NCI-H2081 (cell line): ENCODE measurements around the gene HDHD3.

ENCODE experiments used
- DNase-seq, 2 experiments: peaks; one replicate each; lab custom pipeline; 2025; lab: John Stamatoyannopoulos, UW

HDHD3 gene

DNA sequence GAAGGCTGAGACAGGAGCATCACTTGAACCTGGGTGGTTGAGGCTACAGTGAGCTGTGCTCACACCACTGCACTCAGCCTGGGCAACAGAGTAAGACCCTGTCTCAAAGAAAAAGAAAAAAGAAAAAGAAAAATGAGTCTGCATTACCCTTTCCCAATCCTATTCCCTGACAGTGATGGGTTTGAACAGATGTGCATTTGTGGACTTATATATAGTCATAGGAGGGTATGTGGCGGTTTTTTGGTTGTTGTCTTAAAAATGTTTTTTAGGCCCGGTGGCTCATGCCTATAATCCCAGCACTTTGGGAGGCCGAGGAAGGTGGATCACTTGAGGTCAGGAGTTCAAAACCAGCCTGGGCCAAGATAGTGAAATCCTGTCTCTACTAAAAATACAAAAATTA, 13.4 kb downstream of the HDHD3 start:
- DNase-seq: no peak

DNA sequence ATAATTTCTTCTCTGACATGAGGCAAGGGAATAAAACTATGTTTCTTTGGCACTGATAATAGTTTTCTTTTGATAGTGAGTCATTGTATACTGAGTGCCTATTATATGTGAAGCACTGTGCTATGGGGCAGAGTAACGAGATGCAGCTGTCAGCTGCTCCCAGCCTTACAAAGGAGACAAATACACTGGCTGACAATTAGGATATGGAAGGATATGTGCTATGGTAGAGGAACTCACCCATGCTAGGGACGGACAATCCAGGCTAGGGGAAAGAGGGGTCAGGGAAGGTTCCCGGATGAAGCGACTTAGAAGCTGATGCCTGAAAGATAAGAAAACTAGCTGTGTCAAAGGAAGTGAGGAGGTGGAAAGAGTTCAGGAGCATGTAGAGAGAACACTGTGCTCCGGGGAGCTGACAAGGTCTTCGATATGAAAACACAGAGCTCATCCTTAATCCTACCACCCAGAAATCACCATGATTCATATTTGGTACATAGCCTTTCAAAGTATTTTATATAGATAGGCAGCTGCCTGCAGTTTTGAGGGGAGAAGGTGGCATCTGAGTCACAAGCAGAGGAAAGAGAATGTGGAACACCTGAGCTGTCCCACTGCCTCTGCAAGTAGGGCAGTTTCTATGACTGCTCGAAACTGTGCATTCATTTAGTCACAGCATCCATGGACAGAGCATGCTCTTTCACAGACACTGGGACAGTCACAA, 15.3 kb downstream of the HDHD3 start:
- DNase-seq: peak in 1 of 2 experiments; percentile 29

DNA sequence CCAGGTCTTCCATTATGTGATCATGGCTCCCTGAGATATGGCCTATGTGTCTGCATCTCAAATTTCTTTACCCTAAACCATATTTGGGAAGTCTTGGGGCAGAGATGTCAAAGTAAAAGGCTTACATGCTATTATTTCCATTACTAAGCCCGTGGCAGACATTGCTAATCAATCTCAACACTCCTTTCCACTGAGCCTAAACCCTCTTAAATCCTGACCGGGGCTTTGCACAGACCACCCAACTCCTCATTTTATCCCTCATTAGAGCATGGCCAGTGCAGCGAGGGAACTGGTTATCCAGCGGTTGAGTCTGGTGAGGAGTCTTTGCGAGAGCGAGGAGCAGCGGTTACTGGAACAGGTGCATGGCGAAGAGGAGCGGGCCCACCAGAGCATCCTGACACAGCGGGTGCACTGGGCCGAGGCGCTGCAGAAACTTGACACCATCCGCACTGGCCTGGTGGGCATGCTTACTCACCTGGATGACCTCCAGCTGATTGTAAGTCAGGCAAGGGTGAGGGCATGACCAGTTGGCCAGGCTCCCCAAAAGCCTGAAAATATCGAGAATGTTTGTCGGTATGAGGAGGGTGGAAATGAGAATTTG, 16.4 kb downstream of the HDHD3 start:
- DNase-seq: no peak

DNA sequence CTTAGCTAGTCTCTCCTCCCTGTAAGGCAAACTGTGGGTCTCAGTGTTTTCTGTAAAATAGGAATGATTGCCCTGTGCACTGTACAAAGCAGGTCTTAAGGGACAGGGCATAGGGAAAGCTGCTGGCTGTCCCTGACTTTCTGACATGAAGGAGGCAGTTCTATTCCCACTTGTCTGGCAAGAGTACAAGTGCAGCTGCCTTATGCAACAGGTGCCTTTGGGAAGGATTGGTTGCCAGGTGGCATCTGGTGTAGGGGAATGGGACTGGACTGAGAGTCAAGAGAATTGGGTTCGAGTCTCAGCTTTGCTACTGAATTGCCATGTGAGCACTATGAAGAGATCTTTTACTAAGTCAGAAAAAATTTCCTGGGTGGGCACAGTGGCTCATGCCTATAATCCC, 17.4 kb downstream of the HDHD3 start:
- DNase-seq: no peak

DNA sequence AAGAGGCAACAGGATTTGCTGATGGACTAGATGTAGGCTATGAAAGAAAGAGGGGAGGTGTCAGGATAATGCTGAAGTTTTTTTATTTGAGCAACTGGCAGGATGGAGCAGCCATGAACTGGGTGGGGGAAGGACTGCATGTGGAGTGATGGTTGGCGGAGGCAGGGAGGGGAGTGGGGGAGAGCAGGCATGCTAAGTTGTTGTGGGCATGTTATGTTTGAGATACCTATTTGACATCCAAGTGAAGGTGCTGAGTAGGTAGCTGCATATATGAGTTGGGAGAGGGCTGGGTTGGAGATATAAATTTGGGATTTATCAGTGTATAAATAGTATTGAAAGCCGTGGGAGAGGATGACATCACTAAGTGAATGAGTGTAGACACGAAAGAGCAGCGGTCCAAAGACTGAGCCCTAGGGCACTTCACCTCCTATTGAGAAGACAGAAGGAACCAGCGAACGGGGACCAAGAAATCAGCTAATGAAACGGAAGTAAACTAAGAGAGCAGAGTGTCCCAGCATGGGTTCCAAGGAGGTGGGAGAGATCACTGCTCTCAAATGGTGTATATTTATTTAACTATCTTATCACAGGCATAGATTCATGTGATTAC, 20.0 kb downstream of the HDHD3 start:
- no peak for DNase-seq

- no peak for DNase-seq
Observed at GRCh38 chr9:113355040-113355596, 21.7 kb downstream of the HDHD3 start.

- no peak for DNase-seq
Observed at GRCh38 chr9:113352411-113352810, 24.4 kb downstream of the HDHD3 start.

GRCh38 chr9:113352006-113352405, 24.8 kb downstream of the HDHD3 start:
- DNase-seq: no peak

GRCh38 chr9:113350937-113351336, 25.8 kb downstream of the HDHD3 start:
- no peak for DNase-seq

- DNase-seq: no peak
Observed at GRCh38 chr9:113350107-113350661, 26.6 kb downstream of the HDHD3 start.

- peak; percentile 26 to 55 for DNase-seq
Observed at GRCh38 chr9:113349445-113350094, 27.2 kb downstream of the HDHD3 start, which contains the start of gene BSPRY. TSS of gene BSPRY (plus strand) at chr9:113349541. CDS start at chr9:113349580, 39 bp downstream.

GRCh38 chr9:113349066-113349444, 27.7 kb downstream of the HDHD3 start:
- DNase-seq: no peak

DNA sequence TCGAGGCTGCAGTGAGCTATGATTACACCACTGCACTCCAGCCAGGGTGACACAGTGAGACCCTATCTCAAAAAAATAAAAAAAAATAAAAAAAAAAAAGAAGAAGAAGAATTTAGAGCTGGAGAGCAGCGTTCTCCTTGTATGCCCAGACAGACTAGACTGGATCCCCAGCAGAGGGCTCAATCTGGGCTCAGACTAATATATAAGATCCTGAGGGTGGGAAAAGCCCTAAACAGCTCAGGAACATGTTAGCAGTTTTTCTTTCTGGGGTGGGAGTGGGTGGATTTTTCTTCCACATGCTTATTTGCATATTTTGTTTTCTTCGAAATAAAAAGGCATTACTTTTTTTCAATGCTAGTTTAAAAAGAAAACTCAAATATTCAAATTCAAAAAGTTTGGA, 28.3 kb downstream of the HDHD3 start:
- no peak for DNase-seq

DNA sequence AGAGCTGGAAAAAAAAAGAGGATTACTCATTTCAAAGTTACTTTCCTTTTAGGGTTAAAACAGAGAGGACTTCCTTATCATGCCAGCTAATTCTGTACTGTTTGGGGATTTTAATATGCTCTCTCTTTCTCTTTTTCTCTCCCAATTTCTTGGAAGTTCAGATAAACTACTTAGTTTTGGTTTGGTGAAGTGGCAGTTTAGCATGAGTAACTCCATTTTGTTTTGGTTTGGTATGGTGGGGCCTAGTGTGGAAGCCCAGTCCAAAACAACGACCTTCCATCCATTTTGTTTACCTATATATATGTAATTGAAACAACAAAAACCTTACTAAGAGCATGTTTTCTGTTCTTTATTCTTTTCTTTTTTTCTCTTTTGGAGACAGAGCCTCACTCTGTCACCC, 31.1 kb downstream of the HDHD3 start:
- DNase-seq: no peak

DNA sequence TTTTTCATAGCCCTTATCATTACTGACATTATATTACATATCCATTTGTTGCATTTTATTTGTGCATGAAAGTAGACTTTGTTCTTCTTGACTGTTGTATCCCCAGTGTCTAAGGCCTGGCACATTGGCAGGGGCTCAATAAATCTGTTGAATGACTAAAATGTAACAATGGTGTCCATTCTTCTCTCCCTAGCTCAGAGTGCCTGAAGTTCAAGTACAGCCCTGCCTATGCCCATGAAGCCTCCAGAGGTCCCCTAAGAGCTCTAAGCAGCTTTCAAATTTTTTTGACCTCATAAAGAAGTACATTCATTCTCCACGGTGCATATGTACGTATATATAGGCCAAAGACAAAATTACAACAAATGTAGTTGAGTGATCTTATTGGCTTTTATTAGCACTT, 31.6 kb downstream of the HDHD3 start:
- no peak for DNase-seq

DNA sequence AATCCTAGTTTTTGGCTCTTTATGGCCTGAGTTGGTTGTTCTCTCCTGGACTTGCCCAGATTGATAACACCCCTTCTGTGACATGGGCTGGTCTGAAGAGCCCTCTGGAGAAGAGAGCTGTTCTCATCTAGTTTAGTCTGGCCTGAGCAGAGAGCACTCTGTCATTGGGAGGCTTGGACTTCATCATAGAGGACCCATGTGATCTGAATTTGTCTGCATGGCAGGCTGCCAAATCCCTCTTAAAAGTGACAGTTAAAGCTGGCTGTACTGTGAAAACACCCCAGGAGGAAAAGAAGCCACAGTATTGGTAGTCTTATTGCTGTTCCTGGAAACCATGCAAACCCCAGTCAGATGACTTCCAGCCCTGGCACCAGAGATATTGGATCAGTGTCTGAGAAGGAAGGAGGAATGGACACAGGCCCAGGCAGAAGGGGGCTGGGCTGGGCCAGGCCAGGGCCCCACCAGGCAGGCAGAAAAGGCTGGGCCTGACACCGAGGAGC, 33.0 kb downstream of the HDHD3 start:
- DNase-seq: peak; percentile 67 to 87

GRCh38 chr9:113341712-113342410, 34.9 kb downstream of the HDHD3 start:
- no peak for DNase-seq

DNA sequence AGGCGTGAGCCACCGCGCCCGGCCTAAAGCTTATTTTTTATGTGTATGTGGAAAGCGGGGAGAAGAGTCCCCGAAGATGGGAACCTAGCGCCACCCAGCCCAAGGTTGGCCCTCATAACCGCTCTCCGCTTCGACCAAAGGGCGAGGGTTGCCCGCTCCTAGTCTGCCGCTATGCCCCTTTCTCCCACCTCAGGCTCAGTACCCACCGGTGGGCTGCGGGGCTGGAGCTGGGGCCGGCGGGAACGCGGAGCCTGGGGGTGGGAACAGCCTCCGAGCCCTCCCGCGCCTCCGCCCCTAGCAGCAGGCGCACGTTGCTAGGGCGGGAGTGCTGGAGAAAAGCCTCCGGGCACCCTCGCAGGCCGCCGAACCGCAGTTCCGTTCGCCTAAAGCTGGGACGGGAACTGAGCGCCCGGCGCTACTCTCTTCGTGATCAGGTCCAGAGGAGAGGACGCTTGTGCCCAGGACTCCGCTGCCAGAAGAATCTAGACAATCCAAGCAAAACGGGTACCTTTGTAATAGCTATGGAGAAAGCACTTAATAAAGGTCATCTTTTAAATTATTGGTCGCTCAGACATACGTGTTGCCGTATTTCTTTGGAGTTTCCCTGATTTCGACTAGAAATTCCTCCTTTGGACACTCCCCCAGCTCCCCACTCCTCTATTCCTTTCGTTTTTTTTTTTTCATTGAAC, 36.6 kb downstream of the HDHD3 start, which contains the start of gene WDR31:
Gene WDR31, minus strand, starts transcription at position 265 of the 689 bp plus-strand sequence. CDS start 8,253 bp downstream, outside the sequence.
- peak; percentile 88 to 90 for DNase-seq

DNA sequence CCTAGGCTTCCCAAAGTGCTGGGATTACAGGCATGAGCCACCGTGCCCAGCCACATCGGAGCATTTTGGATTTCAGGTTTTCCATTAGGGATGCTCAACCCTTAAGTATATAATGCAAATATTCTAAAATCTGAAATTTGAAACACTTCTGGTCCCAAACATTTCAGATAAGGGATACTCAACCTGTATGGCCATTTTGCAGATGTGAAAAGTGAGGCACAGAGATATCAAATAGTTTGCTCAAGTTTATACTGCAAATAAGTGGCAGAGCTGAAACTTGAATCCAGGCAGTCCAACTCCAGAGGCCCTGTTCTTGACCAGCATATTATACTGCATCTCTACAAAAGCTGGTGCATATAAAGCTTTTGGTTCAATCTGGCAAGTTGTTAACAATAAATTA, 39.1 kb downstream of the HDHD3 start:
- no peak for DNase-seq

- no peak for DNase-seq
Observed at GRCh38 chr9:113331780-113332179, 45.0 kb downstream of the HDHD3 start.
